Measurements from ENCODE around the gene ZC3H6.
A peak's percentile ranks its signal among the peaks of the same experiment; 100 is the strongest.
"Not testable (repeated sequence)": the region's sequence is repeated elsewhere in the genome, so short reads cannot be mapped to it uniquely, and the experiment has no call there.

ZC3H6 gene

DNA sequence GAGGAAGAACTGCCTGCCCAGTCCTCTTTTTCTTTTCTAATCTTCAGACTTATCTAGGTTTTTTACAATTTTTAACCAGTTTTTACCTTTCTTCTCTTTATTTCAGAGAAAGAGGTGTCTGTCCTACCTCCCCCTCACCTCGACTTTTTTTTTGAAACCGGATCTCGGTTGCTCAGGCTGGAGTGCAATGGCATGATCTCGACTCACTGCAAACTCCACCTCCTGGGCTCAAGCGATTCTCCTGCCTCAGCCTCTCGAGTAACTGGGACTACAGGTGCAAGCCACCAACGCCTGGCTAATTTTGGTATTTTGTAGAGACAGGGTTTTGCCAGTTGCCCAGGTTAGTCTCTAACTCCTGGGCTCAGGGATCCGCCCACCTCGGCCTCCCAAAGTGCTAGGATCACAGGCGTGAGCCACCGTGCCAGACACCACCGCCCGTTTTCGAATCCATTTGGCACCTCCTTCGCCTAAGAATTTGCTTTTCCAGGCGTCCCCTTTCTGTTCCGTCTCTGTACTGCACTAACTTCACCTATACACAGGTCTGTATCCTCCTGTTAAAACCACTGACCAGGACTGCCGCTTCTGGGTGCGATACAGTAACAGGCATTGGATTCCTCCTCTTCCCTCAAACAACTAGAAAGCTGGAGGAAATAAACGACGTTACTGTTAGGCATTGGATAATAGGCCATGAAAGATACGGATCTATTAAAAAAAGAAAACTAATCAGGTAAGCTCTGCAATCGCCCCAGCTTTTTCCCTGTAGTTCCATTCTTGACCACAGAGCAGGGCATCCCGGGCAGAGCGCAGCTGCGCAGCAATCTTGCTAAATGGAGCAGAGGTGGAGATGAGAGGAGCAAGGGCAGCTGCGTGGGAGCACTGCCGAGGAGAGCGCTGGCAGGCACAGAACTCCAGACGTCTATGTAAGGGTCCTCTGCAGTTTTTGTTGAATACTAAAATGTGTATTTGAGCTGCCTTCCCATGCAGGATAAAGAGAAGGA is 69.9 kb downstream of the ZC3H6 start:
- peaks cover 7% of the 10 kb centered on the region for H3K36me3 Mint-ChIP-seq (ENCODE audit: insufficient read depth)
- H3K27ac Mint-ChIP-seq (ENCODE audit: low read depth) = no peak overlapping the region
- peaks cover 6% of the 10 kb centered on the region for H3K4me1 Mint-ChIP-seq
- H3K4me3 Mint-ChIP-seq = no peak overlapping the region
- DNase-seq (ENCODE audit: low spot score in 2 of 2) (no peak), ATAC-seq (replicated peaks; ENCODE audit: extremely low read depth, poor library complexity, severe bottlenecking) (no peak)
- H3K9me3 Mint-ChIP-seq = peaks cover 6% of the 10 kb centered on the region
- H3K27me3 Mint-ChIP-seq = no peaks in the 10 kb centered on the region

GRCh38 chr2:112352292-112352691 is 76.9 kb downstream of the ZC3H6 start:
- not testable (repeated sequence) for ATAC-seq (replicated peaks; ENCODE audit: extremely low read depth, poor library complexity, severe bottlenecking); H3K9me3 Mint-ChIP-seq; DNase-seq (ENCODE audit: low spot score in 2 of 2); H3K4me1 Mint-ChIP-seq; H3K36me3 Mint-ChIP-seq (ENCODE audit: insufficient read depth); H3K27me3 Mint-ChIP-seq; H3K4me3 Mint-ChIP-seq
- H3K27ac Mint-ChIP-seq (ENCODE audit: low read depth) = peak overlapping the region; percentile 6

- H3K4me1 Mint-ChIP-seq; H3K9me3 Mint-ChIP-seq; H3K4me3 Mint-ChIP-seq; ATAC-seq (replicated peaks; ENCODE audit: extremely low read depth, poor library complexity, severe bottlenecking); DNase-seq (ENCODE audit: low spot score in 2 of 2); H3K36me3 Mint-ChIP-seq (ENCODE audit: insufficient read depth); H3K27me3 Mint-ChIP-seq: not testable (repeated sequence)
- peak overlapping the region; percentile 6 for H3K27ac Mint-ChIP-seq (ENCODE audit: low read depth)
Measured at GRCh38 chr2:112352809-112353603, 77.6 kb downstream of the ZC3H6 start.

DNA sequence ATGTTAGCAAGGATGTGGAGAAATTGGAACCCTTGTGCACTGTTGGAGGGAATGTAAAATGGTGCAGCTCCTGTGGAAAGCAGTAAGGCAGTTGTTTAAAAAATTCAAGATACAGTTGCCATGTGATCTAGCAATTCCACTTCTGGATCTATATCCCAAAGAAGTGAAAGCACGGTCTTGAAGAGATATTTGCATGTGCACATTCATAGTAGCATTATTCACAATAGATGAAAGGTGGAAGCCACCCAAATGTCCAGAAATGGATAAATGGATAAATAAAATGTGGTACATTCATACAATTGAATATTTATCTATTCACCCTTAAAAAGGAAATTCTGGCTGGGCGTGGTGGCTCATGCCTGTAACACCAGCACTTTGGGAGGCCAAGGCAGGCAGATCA is 78.9 kb downstream of the ZC3H6 start:
- ATAC-seq (replicated peaks; ENCODE audit: extremely low read depth, poor library complexity, severe bottlenecking); H3K4me3 Mint-ChIP-seq; DNase-seq (ENCODE audit: low spot score in 2 of 2); H3K36me3 Mint-ChIP-seq (ENCODE audit: insufficient read depth); H3K27ac Mint-ChIP-seq (ENCODE audit: low read depth); H3K4me1 Mint-ChIP-seq; H3K9me3 Mint-ChIP-seq; H3K27me3 Mint-ChIP-seq: not testable (repeated sequence)

GRCh38 chr2:112360055-112360454 is 84.7 kb downstream of the ZC3H6 start:
- H3K9me3 Mint-ChIP-seq = peaks cover 11% of the 10 kb centered on the region
- not testable (repeated sequence) for DNase-seq (ENCODE audit: low spot score in 2 of 2); H3K27ac Mint-ChIP-seq (ENCODE audit: low read depth); H3K4me3 Mint-ChIP-seq; ATAC-seq (replicated peaks; ENCODE audit: extremely low read depth, poor library complexity, severe bottlenecking); H3K36me3 Mint-ChIP-seq (ENCODE audit: insufficient read depth); H3K27me3 Mint-ChIP-seq; H3K4me1 Mint-ChIP-seq

All from central memory CD8-positive, alpha-beta T cell (primary cell).